Breast epithelium (tissue), 3 donors: ENCODE measurements around the gene ATM.

Source experiments
- CTCF ChIP-seq, 3 donors: fragments of 450-650 bp; IDR thresholded peaks; one replicate each; pipeline ENCODE4 v1.5.1; 2016 to 2017; ENCODE audit warnings: antibody characterized with exemption in 3 of 3, mild to moderate bottlenecking in 3 of 3, moderate library complexity in 3 of 3
- POLR2A ChIP-seq: fragments of 450-650 bp; IDR thresholded peaks from one replicate; pipeline ENCODE4 v1.6.1; 2016; ENCODE audit warnings: antibody characterized with exemption, mild to moderate bottlenecking, moderate library complexity
- POLR2AphosphoS5 ChIP-seq, 3 donors: sonication (generic); formaldehyde crosslinking; IDR thresholded peaks; one replicate each; pipeline ENCODE4 v1.6.1; 2017; ENCODE audit warnings: antibody characterized with exemption in 3 of 3

DNA sequence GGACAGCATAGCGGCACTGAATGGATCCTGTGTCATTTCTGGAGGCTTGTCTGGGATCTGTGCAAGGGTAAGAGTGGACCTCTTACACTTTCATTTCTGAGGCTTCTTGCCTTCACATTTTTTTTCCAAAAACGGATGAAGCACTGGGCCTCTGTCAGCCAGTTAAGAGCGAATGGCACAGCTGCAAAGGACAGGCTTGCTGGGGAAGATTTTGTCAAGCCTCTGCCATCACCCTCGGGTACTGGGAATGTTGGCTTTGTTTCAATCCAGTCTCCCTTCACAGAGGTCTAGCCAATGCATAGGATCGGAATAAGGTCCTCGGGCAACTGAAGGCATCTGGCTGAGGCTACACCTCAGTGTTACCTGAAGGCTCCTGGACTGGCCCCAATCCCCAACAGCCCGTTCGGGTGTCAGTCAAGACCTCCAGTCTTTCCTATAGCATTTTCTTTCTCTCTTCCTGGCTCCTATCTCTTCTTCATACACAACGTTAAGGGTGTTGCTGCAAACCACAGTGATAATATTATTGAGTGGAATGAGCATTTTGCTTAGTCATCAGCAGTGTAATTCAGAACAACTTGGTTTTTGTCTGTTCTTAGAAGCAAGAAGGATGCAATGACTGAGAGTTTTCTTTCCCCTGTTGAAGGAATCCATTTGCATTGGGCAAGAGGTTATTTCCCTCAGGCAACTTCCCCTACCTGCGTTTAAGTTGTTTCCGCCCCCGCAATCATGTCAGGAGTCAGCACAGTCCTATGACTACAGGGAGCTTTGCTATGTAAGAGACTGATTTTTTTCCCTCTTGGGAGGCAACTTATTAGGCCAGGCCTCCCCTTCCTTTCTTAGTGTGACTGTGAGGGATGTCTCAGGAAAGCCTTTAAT is 23.2 kb upstream of the ATM start:
- TF ChIP-seq CTCF (IDR thresholded peaks at IDR 0.05) (no peak), POLR2A (no peak), POLR2AphosphoS5 (IDR thresholded peaks at IDR 0.05) (no peak)
